ENCODE results near the gene PIP5K1C. TPM values are rescaled to one million over a fixed set of nuclear protein-coding genes. Genes with fewer than 3 reads are reported as not detected.

Gene PIP5K1C
- total and polyA plus RNA-seq, 9 of the 15 experiments (the other 6 are each of a cell fraction or from before 2014, with no cell fraction given), result 0.38 to 22.1 (median 4.1) TPM

DNA sequence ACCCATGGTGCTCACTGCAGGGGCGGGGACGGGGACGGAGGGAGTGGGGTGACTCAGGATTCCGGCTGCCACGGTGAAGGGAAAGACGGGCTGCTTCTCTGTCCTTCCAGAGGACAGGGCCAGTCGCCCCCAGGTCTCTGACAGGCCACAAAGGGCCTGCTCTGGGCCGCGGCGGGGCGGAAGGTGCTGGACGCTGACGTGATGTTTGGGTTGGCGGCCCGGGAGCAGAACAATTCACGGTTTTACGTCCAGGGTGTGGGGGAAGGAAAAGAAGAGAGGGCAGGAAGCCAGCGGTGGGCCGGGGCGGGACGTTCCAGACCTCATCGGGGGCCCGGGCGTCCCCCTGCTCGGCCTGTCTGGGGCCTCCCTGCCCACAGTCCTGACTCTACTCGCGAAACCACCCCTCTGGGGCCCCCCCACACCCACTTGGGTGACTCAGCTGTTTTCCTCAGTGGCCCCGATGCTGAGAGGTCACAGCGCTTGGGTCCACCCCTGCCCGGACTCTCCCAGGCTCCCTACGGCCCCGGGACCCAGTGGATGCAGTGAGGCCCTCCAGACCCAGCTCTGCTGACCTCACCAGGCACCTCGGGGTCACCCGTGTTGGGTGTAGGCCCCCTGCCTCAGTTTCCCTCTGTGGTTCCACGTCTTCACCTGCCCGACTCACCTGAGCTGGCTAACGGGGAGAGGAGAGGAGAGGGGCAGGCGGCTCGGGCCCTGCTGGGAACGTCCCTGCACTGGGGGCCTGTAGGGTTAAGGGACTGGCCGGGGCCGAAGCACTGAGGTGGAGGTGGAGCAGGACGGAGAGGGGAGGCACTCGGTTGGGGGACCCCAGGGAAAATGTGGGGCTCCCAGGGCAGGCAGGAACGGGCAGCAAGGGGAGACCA is 29.2 kb downstream of the PIP5K1C start (continued):
- TF ChIP-seq, protein P1, sequence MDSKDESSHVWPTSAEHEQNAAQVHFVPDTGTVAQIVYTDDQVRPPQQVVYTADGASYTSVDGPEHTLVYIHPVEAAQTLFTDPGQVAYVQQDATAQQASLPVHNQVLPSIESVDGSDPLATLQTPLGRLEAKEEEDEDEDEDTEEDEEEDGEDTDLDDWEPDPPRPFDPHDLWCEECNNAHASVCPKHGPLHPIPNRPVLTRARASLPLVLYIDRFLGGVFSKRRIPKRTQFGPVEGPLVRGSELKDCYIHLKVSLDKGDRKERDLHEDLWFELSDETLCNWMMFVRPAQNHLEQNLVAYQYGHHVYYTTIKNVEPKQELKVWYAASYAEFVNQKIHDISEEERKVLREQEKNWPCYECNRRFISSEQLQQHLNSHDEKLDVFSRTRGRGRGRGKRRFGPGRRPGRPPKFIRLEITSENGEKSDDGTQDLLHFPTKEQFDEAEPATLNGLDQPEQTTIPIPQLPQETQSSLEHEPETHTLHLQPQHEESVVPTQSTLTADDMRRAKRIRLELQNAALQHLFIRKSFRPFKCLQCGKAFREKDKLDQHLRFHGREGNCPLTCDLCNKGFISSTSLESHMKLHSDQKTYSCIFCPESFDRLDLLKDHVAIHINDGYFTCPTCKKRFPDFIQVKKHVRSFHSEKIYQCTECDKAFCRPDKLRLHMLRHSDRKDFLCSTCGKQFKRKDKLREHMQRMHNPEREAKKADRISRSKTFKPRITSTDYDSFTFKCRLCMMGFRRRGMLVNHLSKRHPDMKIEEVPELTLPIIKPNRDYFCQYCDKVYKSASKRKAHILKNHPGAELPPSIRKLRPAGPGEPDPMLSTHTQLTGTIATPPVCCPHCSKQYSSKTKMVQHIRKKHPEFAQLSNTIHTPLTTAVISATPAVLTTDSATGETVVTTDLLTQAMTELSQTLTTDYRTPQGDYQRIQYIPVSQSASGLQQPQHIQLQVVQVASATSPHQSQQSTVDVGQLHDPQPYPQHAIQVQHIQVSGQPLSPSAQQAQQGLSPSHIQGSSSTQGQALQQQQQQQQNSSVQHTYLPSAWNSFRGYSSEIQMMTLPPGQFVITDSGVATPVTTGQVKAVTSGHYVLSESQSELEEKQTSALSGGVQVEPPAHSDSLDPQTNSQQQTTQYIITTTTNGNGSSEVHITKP (IDR thresholded peaks at IDR 0.05; ENCODE audit: partially characterized antibody), result peak; percentile 39
- TF ChIP-seq TCF7L2 (IDR thresholded peaks at IDR 0.05; ENCODE audit: low read depth, low read length), result no peak
- TF ChIP-seq NONO (IDR thresholded peaks at IDR 0.05; ENCODE audit: low read depth in 2 of 2, low read length in 1 of 2), result no peak
- TF ChIP-seq TSC22D4 (tag; IDR thresholded peaks at IDR 0.05), result no peak
- peak; percentile 70; the same call in 1 of the 2 replicates for TF ChIP-seq MYNN (IDR thresholded peaks at IDR 0.05)
- no peak for TF ChIP-seq MYNN (CRISPR knock-in tag; IDR thresholded peaks at IDR 0.05)
- peak; percentile 40 for TF ChIP-seq NEUROD1 (IDR thresholded peaks at IDR 0.05; ENCODE audit: borderline replicate concordance, low read depth, low read length, partially characterized antibody)
- TF ChIP-seq ZNF354B (CRISPR knock-in tag; IDR thresholded peaks at IDR 0.05), result no peak
- TF ChIP-seq PRPF4 (IDR thresholded peaks at IDR 0.05; ENCODE audit: insufficient read depth, low read depth, low read length, poor library complexity, severe bottlenecking), result no peak
- peak; percentile 6; the same call in 1 of the 2 replicates for TF ChIP-seq ZNF766 (CRISPR knock-in tag; conservative IDR thresholded peaks at IDR 0.05)
- TF ChIP-seq LCOR (CRISPR knock-in tag; IDR thresholded peaks at IDR 0.05), result no peak
- TF ChIP-seq, protein P2, sequence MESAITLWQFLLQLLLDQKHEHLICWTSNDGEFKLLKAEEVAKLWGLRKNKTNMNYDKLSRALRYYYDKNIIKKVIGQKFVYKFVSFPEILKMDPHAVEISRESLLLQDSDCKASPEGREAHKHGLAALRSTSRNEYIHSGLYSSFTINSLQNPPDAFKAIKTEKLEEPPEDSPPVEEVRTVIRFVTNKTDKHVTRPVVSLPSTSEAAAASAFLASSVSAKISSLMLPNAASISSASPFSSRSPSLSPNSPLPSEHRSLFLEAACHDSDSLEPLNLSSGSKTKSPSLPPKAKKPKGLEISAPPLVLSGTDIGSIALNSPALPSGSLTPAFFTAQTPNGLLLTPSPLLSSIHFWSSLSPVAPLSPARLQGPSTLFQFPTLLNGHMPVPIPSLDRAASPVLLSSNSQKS (CRISPR knock-in tag; IDR thresholded peaks at IDR 0.05), result no peak
- TF ChIP-seq, protein P3, sequence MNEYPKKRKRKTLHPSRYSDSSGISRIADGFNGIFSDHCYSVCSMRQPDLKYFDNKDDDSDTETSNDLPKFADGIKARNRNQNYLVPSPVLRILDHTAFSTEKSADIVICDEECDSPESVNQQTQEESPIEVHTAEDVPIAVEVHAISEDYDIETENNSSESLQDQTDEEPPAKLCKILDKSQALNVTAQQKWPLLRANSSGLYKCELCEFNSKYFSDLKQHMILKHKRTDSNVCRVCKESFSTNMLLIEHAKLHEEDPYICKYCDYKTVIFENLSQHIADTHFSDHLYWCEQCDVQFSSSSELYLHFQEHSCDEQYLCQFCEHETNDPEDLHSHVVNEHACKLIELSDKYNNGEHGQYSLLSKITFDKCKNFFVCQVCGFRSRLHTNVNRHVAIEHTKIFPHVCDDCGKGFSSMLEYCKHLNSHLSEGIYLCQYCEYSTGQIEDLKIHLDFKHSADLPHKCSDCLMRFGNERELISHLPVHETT (CRISPR knock-in tag; conservative IDR thresholded peaks at IDR 0.05 in 1 of 2, IDR thresholded peaks at IDR 0.05 in 1 of 2), result no peak; a peak in 1 of 4 replicates
- TF ChIP-seq, protein P4, sequence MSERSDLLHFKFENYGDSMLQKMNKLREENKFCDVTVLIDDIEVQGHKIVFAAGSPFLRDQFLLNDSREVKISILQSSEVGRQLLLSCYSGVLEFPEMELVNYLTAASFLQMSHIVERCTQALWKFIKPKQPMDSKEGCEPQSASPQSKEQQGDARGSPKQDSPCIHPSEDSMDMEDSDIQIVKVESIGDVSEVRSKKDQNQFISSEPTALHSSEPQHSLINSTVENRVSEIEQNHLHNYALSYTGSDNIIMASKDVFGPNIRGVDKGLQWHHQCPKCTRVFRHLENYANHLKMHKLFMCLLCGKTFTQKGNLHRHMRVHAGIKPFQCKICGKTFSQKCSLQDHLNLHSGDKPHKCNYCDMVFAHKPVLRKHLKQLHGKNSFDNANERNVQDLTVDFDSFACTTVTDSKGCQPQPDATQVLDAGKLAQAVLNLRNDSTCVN (CRISPR knock-in tag; IDR thresholded peaks at IDR 0.05), result peak; percentile 52; the same call in 1 of the 2 replicates
- TF ChIP-seq NR1H2 (CRISPR knock-in tag; IDR thresholded peaks at IDR 0.05), result peak; percentile 16; the same call in 1 of the 2 replicates
- TF ChIP-seq C11orf30 (IDR thresholded peaks at IDR 0.05; ENCODE audit: low read depth), result peak; percentile 97
- no peak for TF ChIP-seq FOXP1 (CRISPR knock-in tag; IDR thresholded peaks at IDR 0.05)
- TF ChIP-seq RBBP5 (IDR thresholded peaks at IDR 0.05; ENCODE audit: borderline replicate concordance, insufficient read depth, low read length, poor library complexity, severe bottlenecking), result no peak
- no peak for TF ChIP-seq ZNF695 (CRISPR knock-in tag; IDR thresholded peaks at IDR 0.05)
- no peak for TF ChIP-seq KLF16 (IDR thresholded peaks at IDR 0.05)
